ENCODE measurements around the gene CIZ1.

Gene CIZ1

DNA sequence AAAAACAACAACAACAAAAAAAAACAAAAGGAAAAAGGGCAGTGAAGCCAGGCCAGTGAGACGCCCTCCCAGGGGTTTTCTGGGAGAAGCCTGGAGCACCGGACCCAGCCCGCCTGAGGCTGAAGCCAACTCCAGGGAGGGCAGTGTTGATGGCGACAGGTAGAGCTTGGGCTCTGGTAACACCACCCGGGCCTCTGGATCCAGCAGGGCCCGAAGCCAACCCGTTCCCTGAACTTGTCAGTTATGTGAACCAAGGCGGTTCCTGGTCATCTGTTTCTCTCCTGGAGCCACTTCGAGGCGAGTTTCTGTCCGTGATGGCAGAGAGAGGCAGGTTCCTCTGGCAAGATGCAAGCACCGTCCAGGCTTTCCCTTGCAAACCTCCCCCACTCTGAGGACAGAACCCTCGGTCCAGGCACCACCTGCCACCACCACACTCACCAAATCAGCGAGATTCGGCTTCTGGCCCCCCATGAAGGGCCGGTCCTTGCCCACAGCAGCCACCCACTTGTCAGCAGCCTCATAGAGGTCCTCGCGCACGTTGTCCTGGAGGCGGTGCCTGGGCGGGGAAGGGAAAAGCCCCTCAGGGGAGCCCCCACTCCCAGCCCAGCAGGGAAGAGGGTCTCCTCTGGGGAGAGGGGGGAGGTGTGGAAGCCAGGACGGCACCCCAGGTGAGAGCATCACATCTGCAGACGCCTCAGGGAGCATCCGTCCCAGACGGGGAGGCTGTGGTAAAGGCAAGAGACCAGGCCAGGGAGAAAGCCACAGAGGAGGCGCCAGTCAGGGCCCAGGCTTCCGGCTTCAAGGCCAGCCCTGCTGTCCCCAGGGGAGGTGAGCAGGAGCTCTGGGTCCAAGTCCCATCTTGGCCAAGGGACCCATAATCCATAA, 69.2 kb downstream of the CIZ1 start:
- no peak for DNase-seq

DNA sequence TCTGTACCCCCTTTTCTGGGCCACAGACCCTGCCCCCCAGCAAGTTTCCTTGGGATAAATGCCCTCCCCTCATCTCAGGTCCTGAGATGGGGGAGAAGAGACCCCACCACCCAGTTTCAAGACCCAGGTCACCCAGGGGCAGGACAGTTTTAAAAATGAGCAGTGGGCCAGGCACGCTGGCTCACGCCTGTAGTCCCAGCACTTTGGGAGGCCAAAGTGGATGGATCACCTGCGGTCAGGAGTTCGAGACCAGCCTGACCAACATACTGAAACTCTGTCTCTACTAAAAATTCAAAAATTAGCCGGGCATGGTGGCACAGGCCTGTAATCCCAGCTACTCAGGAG, 69.9 kb downstream of the CIZ1 start:
- DNase-seq, result no peak

DNA sequence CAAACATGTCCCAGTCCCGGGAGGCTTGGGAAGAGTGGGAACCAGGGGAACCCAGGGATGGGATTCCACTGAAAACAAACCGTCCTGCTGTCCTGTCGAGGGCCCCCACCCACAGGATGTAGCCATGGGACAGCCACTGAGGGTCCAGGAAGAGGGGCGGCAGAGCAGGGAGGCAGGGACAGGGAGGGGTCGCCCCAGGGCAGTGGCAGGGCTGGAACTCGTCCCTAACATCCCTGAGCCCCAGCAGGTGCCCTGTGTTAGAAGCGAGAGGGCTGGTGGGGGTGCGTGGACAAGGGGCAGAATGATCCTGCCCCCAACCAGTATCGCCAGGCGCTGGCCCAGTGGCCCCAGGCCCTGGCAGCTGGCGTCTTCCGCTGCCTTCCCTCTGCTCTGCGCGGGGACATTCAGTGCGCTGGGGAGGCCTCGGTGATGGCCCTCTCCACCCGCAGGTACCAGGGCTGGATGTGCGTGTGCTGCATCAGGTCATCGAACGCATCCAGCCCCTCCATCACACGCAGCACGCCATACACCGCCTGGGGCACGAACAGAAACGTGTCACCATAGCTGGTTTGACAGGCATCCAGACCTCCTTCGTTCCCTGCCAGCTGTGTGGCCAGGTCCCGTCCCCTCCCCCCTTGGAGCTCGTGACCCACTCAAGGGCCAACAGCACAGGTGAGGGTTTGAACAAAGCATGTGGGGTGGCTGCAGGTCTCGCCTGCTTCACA, 70.5 kb downstream of the CIZ1 start:
- DNase-seq, result no peak

DNA sequence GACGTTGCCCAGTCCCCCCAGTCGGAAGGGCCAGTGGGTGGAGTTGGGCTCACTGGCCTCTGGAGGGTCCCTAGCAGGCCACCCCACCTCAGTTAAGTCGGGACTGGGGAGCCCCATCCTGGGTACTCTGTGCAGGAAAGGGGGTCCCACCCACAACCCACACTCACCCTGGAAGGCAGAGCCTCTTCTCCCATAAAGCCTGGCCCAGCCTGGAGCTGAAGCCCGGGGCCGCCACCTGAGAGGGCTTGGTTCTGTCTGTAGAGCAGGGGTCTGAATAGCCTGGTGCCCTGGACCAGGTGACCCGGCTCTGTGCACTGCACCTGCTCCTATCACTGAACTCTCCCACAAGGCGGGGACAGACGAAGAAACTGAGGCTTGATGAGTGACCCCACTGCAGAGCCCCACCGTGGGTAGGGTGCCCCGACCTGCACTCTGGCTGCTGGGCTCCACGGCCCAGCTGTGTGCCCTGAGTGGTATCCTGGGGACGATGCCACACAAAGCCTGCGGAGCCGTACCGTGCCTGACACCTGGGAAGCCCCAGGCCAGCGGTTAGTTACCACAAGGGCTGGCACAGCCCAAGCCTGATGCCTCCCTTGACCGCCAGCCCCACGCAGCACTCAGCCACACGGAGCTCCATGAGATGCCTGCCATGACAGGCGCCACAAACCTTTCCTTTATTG, 71.2 kb downstream of the CIZ1 start:
- DNase-seq, result no peak

DNA sequence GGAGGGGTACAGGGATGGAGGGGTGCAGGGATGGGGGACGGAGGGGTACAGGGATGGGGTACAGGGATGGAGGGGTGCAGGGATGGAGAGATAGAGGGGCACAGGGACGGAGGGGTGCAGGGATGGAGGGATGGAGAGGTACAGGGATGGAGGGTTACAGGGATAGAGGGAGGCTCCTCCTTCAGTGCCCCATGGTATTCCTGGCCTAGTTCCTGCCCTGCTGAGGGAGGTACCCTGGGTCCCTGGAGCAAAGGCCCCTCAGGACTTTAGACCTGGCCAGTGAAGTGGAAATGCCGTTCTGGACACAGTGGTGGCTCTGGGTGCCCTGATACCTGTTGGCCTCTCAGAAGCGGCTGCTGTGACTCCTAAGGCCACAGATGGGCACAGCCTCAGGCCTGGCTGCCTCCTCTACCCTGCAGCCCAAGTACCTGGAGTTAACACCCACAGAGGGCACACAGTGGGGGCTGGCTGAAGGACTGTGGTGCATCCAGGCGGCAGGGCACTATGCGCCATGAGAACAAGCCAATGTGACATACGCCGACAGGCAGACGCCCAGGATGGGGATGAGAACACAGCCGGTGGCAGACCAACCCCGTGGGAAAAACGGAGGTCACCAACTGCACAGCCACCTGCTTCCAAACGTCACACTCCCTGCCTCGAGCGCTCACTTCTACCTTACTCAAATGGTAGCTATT, 72.3 kb downstream of the CIZ1 start:
- no peak for DNase-seq

DNA sequence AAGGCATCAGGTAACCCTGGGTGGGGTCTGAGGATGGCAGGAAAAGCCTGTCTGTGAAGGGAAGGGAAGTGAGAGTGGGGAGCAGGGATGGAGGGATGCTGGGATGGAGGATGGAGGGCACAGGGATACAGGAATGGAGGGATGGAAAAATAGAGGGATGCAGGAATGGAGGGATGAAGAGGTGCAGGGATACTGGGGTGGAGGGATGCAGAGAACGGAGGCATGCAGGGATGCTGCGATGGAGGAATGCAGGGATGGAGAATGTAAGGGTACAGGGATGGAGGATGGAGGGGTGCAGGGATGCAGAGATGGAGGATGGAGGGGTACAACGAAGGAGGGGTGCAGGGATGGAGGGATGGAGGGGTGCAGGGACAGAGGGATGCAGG, 72.9 kb downstream of the CIZ1 start:
- DNase-seq, result no peak

DNA sequence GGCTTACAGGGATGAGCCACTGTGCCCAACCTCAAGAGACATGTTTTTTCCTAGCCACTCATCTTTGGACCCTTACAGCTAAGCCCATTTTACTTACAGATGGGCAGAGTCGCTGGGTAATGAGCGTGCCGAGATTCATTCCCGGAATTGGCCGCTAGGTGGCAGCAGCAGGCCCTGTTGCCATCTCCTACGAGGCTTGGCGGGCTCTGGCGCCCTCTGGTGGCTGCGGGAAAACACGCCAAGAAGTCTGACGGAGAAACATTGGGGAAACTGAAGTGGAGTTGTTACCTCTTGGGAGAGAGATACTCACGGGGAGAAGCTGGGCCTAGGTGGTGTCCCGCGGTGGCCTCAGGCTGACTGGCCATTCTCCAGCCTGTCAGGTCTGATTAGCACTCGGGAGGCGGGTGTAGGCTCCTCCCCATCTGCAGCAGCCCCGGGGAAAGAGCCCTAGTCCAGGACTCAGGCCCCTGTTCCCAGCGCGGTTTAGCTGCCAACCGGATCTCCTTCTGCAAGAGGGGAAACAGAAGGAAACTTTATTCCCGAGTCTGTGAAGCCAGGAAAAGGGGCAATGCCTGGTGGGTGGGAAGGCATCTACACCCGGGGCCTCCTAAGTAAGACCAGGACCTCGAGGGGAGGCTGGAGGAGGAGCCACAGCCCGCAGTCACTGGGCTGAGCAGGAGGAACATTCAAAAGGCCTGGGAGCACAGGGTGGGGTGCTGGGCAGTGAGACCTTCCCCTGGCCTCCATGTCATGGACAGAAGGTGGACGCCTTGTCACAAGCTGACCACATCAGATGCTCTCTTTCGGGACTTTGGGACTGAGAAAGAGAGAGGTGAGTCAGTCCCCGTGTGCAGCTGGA, 73.5 kb downstream of the CIZ1 start:
- peak; percentile 96 for DNase-seq

DNA sequence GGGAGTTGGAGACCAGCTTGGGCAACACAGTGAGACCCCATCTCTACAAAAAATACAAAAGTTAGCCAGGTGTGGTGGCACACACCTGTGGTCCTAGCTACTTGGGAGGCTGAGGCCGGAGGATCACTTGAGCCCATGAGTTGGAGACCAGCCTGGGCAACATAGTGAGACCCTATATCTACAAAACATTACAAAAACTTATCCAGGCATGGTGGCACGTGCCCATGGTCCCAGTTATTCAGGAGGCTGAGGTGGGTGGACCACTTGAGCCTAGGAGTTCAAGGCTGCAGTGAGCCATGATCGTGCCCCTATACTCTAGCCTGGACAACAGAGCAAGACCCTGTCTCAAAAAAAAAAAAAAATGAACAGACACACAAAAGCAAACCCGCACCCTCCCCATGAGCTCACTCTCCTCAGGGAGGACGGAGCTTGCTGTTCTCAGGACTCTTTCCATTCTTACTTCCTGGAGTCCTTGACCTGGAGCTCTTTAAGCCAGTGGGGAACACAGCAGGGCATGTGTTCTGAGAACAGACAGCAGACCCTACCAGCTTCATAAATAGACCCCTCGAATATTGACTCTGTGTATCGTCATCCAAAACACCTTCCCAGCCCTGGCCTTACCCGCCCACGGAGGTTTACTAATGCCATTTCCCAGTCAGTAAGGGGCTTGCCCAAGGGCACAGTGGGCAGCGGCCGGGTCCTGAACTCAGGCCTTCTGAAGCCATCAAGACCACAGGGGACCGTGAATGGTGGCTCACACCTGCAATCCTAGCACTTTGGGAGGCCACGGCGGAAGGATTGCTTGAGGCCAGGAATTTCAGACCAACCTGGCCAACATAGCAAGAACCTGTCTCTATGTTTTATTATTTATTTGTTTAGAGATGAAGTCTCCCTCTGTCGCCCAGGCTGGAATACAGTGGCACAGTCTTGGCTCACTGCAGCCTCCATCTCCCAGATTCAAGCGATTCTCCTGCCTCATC, 75.0 kb downstream of the CIZ1 start:
- DNase-seq, result no peak
